SK-MEL-5 (cell line): ENCODE results near the gene UCHL3. TPM values are rescaled to one million over a fixed set of nuclear protein-coding genes. Genes with fewer than 3 reads are reported as not detected.

ENCODE experiments used
- DNase-seq: peaks from one replicate; pipeline ENCODE4 v3.0.0-alpha.2; 2016; ENCODE audit warnings: low read depth, low spot score
- in situ Hi-C: cut with HindIII; loops from 2 replicates; pipeline ENCODE4 v1.10.0; 2016; ENCODE audit warnings: low sequenced_read_pairs, high pct_unique_total_duplicates, low pct_unique_long_range_greater_than_20kb
- total RNA-seq: library from RNA; depleted of rRNA; stranded (reverse); fragments of >200 nt; shearing (Covaris generic); gene quantifications from 2 replicates; pipeline ENCODE4 v1.2.3, GENCODE V29; 2014; rRNA removed

The UCHL3 gene
- total RNA-seq, 1 experiment from 2014 or later: 54.7 TPM

GRCh38 chr13:75645141-75645540 lies 95.5 kb downstream of the UCHL3 start:
- no peak for DNase-seq
- in situ Hi-C loops: no loop called here

- in situ Hi-C loops: no loop called here
- DNase-seq: no peak
Observed at GRCh38 chr13:75647126-75647784, 97.7 kb downstream of the UCHL3 start.

- peak; percentile 40 for DNase-seq
- in situ Hi-C loops: no loop called here
Observed at GRCh38 chr13:75648446-75648845, 98.9 kb downstream of the UCHL3 start.

GRCh38 chr13:75651013-75651412 lies 101.4 kb downstream of the UCHL3 start:
- no peak for DNase-seq
- in situ Hi-C loops: no loop called here

GRCh38 chr13:75652726-75653125 lies 103.1 kb downstream of the UCHL3 start:
- in situ Hi-C loops: no loop called here
- no peak for DNase-seq

Other genes with a start within 250 kb of the UCHL3 start
- gene TBC1D4, start 67.6 kb upstream of the UCHL3 start, total RNA-seq: 36.9 and 39.2 TPM in 2 replicates
- gene COMMD6, start 11.9 kb upstream of the UCHL3 start, total RNA-seq: 214 TPM in 2 replicates
- 2.4 and 5.9 TPM in 2 replicates for gene LMO7, start 86.5 kb downstream of the UCHL3 start, total RNA-seq